ENCODE measurements around the gene C1QL4.
"Not testable (repeated sequence)": the region's sequence is repeated elsewhere in the genome, so short reads cannot be mapped to it uniquely, and the experiment has no call there.

- not testable (repeated sequence) for TF ChIP-seq CTCF (conservative IDR thresholded peaks at IDR 0.05 in 1 of 2, IDR thresholded peaks at IDR 0.05 in 1 of 2; ENCODE audit: low read depth in 1 of 2, low read length in 2 of 2); EZH2 (IDR thresholded peaks at IDR 0.05; ENCODE audit: low read length, missing control alignments)
These were observed 43.2 kb upstream of the C1QL4 start for GRCh38 chr12:49380184-49380583.

Data from fibroblast of lung (primary cell).